ENCODE measurements around the gene STX16.

GRCh38 chr20:58705208-58705926, 54.3 kb downstream of the STX16 start:
- TF ChIP-seq POLR2AphosphoS5 (IDR thresholded peaks at IDR 0.05; ENCODE audit: low read depth, low read length) (no peak), TAF1 (IDR thresholded peaks at IDR 0.05; ENCODE audit: borderline replicate concordance, insufficient read depth, low read length) (no peak)
- TF ChIP-seq, protein P1, sequence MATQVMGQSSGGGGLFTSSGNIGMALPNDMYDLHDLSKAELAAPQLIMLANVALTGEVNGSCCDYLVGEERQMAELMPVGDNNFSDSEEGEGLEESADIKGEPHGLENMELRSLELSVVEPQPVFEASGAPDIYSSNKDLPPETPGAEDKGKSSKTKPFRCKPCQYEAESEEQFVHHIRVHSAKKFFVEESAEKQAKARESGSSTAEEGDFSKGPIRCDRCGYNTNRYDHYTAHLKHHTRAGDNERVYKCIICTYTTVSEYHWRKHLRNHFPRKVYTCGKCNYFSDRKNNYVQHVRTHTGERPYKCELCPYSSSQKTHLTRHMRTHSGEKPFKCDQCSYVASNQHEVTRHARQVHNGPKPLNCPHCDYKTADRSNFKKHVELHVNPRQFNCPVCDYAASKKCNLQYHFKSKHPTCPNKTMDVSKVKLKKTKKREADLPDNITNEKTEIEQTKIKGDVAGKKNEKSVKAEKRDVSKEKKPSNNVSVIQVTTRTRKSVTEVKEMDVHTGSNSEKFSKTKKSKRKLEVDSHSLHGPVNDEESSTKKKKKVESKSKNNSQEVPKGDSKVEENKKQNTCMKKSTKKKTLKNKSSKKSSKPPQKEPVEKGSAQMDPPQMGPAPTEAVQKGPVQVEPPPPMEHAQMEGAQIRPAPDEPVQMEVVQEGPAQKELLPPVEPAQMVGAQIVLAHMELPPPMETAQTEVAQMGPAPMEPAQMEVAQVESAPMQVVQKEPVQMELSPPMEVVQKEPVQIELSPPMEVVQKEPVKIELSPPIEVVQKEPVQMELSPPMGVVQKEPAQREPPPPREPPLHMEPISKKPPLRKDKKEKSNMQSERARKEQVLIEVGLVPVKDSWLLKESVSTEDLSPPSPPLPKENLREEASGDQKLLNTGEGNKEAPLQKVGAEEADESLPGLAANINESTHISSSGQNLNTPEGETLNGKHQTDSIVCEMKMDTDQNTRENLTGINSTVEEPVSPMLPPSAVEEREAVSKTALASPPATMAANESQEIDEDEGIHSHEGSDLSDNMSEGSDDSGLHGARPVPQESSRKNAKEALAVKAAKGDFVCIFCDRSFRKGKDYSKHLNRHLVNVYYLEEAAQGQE (IDR thresholded peaks at IDR 0.05; ENCODE audit: insufficient read depth in 1 of 2, low read depth in 2 of 2, low read length in 2 of 2): no peak

All from PFSK-1 (cell line).